HG02571 (cell line): ENCODE measurements around the gene SH2D6.
"Not testable (repeated sequence)": the region's sequence is repeated elsewhere in the genome, so short reads cannot be mapped to it uniquely, and the experiment has no call there.

Experiments
- ATAC-seq: cut with Tn5 transposase; IDR thresholded peaks from one replicate; pipeline ENCODE4 v1.9.1; 2021; ENCODE audit warnings: mild to moderate bottlenecking, moderate library complexity; ENCODE audit not compliant: unreplicated experiment

The SH2D6 gene

GRCh38 chr2:85439025-85439472, 20.5 kb downstream of the SH2D6 start:
- ATAC-seq: no peak

- not testable (repeated sequence) for ATAC-seq
Measured at GRCh38 chr2:85439569-85439968, 21.1 kb downstream of the SH2D6 start.

GRCh38 chr2:85439986-85440385, 21.5 kb downstream of the SH2D6 start:
- no peak for ATAC-seq

GRCh38 chr2:85440729-85441128, 22.2 kb downstream of the SH2D6 start:
- no peak for ATAC-seq

- no peak for ATAC-seq
Measured at GRCh38 chr2:85441864-85442263, 23.4 kb downstream of the SH2D6 start.

GRCh38 chr2:85444629-85445172, 26.2 kb downstream of the SH2D6 start:
- no peak for ATAC-seq

GRCh38 chr2:85445316-85446295, 27.1 kb downstream of the SH2D6 start:
- ATAC-seq: no peak

GRCh38 chr2:85446296-85447221, 28.0 kb downstream of the SH2D6 start:
- no peak for ATAC-seq

GRCh38 chr2:85447222-85447585, 28.7 kb downstream of the SH2D6 start:
- no peak for ATAC-seq

- ATAC-seq: no peak
Measured at GRCh38 chr2:85448461-85449213, 30.1 kb downstream of the SH2D6 start.

GRCh38 chr2:85449214-85449588, 30.7 kb downstream of the SH2D6 start:
- no peak for ATAC-seq

GRCh38 chr2:85452237-85452636, 33.7 kb downstream of the SH2D6 start:
- no peak for ATAC-seq

- ATAC-seq: no peak
Measured at GRCh38 chr2:85453571-85453970, 35.1 kb downstream of the SH2D6 start.

- ATAC-seq: no peak
Measured at GRCh38 chr2:85455552-85456090, 37.1 kb downstream of the SH2D6 start.

GRCh38 chr2:85457043-85457442, 38.5 kb downstream of the SH2D6 start:
- no peak for ATAC-seq

- no peak for ATAC-seq
Measured at GRCh38 chr2:85457877-85458316, 39.4 kb downstream of the SH2D6 start.

GRCh38 chr2:85458601-85459563, 40.4 kb downstream of the SH2D6 start:
- no peak for ATAC-seq

GRCh38 chr2:85459771-85460170, 41.3 kb downstream of the SH2D6 start:
- no peak for ATAC-seq

- ATAC-seq: no peak
Measured at GRCh38 chr2:85462322-85462721, 43.8 kb downstream of the SH2D6 start.
